HG03342 (cell line): ENCODE data around the gene ATG101.

Source experiments
- ATAC-seq: cut with Tn5 transposase; IDR thresholded peaks from one replicate; pipeline ENCODE4 v1.9.1; 2021; ENCODE audit warnings: mild to moderate bottlenecking, moderate library complexity; ENCODE audit not compliant: unreplicated experiment

Gene ATG101

GRCh38 chr12:52041695-52042123 is 28.1 kb upstream of the ATG101 start:
- ATAC-seq, result no peak

DNA sequence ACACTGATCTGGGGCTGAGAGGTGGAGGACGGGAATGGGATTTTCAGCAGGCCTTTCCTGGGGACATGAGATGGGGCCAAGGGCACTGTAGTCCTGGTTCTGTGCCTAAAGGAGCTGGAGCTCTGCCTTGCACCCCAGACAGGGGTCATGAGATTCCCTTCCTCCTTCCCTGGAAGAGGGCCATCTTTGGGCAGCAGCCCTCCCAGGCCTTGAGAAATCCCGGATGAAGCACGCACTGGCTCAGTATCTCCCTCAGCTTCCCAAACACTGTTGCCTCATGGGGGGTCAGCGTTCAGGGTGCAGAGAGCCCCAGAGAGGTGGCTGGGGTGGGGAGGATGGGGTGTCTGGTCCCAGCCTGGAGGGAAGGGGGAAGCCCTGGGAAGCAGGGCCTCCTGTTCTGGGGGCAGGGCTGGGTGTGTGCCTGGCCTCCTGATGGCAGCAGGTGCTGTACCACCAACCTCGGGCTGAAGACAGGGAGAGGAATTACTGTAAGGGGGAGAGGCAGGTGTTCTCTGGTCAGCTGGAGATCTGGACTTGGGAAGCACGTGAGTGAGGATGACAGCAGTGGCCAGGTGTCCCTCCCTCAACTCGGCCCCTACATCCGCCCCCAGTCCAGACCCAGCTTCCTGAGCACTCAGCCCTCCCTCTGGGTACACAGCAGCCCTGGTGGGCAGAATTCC is 26.9 kb upstream of the ATG101 start:
- ATAC-seq, result no peak

DNA sequence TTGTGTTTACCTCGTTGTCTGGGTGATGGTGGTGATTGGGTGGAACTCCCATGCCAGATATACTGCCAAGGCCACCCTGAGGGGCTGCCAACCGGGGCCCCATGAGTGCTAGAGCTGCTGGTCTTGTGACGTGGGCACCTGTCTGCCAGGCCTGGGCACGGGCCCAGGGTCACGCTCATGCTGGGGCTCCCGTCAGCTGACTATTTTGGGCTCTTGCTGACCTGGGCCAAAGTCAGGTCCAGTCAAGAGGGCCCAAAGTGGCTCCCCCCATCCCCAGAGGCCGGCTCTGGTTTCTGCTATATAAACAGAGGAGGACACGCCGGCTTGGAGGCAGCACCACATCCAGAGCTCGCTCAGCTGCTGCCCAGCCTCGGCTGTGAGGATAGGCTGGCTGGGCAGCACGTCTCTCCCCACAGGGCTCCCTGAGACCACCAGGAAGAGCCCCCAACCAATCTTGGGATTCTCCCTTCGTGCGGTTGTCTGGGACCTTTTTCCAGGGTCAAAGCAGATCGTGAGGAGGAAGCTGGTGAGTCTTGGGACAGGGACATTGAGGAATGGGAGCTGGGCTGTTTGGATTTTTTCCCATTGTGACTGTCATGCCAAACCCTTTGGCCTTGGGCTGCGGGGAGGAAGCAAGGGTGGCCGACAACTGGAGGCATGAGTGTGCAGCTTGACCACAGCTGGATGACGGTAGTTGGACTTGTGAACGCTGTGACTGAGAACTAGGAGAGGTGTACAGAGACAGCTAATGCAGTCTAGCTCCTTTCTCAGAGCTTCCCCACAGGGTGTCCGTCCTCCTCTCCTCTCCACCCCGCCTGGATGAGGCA is 26.2 kb upstream of the ATG101 start:
- ATAC-seq, result no peak

DNA sequence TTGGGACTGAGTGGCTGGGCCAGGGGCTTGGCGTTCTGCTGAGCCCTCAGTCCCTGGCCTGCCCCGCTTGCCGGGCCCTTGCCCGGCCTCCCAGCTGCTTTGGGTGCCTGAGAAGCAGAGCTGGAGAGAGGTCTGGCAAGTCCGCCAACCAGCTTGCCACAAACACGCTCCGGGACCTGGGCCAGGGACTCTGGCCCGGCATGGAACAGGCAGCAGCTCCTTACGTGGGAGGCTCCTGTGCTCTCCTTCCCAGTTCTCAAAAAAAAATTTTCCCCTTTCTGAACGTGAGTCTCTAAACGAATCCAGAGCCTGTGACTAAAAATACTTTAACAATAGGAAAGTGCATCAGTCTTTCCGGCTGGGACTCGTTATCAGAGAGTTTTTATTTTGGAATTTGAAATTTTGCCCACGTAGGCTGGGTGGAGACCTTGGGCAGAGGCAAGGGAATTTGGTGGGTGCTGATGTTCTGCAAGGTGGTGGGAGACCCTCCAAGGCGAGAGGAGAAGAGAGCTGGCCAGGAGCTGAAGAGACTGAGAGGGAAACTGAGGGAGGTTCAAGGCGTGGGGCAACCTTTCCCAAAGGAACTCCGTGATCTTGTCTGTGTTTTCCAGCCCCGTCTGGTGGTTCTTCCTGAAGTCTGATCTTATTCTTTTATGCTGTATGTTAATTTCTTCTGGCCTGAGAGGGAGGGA is 25.3 kb upstream of the ATG101 start:
- ATAC-seq, result no peak

- ATAC-seq, result no peak
Measured at GRCh38 chr12:52045794-52046199, 24.0 kb upstream of the ATG101 start.

DNA sequence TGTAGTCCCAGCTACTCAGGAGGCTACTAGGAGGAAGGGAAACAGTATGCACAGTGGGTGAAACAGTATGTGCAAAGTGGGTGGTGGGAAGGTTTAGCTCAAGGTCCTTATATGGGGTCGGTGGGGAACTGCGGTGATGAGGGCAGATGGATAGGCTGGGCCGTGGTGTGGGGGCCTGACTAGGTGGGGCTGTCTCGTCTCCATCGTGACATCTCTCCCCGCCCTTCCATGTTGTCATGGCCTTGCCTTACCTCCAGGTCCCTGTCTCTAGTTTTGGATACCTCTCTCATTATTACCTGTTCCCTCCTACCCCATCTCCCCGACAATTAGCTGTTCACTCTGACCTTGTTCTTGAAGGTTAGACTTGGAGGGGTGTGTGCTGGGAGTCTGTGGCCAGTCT is 22.9 kb upstream of the ATG101 start:
- ATAC-seq, result no peak

- no peak for ATAC-seq
Measured at GRCh38 chr12:52049286-52049685, 20.5 kb upstream of the ATG101 start.

GRCh38 chr12:52049688-52050087 is 20.1 kb upstream of the ATG101 start:
- no peak for ATAC-seq

DNA sequence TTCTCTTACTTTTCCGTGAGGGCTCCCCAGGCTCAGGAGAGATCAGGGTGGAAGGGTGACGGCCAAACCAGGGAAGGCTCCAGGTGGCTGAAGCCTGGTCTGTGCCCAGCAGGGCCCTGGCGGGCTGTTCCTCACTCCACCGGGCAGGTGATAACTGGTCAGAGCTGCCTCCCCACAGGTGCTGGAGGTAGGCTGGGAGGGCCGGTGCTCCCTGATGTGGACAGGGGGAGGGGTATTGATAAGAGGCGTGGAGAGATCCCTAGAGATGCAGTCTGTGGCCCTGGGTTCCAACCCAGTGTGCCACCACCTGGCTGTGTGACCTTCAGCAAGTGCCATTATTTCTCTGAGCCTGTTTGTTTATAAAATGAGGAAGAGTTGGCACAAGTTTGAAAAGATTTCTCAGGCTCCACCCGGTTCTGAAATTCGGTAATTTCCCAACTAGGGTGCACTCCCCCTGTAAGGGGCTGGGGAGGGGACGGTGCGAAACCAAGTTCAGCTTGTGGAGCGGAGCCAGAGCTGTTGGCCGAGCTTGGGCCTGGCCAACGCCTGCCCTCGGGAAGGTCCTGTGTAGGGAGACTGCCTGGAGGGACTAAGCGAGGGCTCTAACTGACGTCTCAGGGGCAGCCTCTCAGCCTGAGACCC is 19.5 kb upstream of the ATG101 start:
- no peak for ATAC-seq

DNA sequence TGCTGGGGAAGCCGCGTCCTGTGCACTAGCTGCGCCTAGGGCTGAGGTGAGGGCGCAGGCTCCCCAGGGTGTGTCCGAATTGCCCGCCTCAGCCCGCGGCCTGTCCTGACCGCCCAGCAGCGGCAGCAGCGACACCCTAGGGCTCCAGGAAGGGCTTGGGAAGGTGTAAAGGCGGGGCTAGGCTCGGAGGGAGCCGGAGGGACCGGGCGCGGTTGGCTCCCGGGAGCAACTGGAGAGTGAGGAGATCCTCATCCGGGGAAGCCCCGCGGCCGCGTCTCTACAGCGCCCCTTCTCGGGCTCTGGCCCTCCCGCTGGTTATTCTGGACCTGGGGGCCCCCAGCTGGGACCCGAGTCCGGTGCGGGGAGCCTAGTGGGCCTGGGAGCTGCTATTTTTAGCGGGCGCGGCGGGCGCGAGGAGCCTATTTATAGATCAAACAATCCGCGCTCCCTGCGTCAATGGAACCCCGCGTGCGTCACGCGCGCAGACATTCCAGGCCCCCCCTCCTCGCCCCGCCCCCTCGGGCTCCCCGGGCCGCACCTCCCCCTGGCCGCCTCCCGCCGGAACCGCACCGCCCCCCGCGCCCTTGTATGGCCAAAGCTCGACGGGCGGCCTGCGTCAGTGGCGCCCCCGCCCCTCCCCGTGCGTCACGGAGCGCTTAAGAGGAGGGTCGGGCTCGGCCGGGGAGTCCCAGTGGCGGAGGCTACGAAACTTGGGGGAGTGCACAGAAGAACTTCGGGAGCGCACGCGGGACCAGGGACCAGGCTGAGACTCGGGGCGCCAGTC is 18.8 kb upstream of the ATG101 start, which contains the start of gene NR4A1:
TSS of gene NR4A1 (plus strand) at position 685 of the 784 bp plus-strand sequence. CDS start 2,887 bp downstream, outside the sequence.
- ATAC-seq, result peak; percentile 74

- ATAC-seq, result no peak
Measured at GRCh38 chr12:52052468-52053186, 17.2 kb upstream of the ATG101 start.

GRCh38 chr12:52053536-52054209 is 16.1 kb upstream of the ATG101 start:
- no peak for ATAC-seq

DNA sequence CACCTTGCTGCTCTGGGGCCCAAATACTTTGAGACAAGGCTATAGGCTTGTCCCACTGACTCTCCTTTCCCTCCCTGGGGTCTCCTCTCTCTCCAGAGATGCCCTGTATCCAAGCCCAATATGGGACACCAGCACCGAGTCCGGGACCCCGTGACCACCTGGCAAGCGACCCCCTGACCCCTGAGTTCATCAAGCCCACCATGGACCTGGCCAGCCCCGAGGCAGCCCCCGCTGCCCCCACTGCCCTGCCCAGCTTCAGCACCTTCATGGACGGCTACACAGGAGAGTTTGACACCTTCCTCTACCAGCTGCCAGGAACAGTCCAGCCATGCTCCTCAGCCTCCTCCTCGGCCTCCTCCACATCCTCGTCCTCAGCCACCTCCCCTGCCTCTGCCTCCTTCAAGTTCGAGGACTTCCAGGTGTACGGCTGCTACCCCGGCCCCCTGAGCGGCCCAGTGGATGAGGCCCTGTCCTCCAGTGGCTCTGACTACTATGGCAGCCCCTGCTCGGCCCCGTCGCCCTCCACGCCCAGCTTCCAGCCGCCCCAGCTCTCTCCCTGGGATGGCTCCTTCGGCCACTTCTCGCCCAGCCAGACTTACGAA is 15.4 kb upstream of the ATG101 start:
- ATAC-seq, result no peak

GRCh38 chr12:52054833-52055730 is 14.7 kb upstream of the ATG101 start:
- no peak for ATAC-seq

DNA sequence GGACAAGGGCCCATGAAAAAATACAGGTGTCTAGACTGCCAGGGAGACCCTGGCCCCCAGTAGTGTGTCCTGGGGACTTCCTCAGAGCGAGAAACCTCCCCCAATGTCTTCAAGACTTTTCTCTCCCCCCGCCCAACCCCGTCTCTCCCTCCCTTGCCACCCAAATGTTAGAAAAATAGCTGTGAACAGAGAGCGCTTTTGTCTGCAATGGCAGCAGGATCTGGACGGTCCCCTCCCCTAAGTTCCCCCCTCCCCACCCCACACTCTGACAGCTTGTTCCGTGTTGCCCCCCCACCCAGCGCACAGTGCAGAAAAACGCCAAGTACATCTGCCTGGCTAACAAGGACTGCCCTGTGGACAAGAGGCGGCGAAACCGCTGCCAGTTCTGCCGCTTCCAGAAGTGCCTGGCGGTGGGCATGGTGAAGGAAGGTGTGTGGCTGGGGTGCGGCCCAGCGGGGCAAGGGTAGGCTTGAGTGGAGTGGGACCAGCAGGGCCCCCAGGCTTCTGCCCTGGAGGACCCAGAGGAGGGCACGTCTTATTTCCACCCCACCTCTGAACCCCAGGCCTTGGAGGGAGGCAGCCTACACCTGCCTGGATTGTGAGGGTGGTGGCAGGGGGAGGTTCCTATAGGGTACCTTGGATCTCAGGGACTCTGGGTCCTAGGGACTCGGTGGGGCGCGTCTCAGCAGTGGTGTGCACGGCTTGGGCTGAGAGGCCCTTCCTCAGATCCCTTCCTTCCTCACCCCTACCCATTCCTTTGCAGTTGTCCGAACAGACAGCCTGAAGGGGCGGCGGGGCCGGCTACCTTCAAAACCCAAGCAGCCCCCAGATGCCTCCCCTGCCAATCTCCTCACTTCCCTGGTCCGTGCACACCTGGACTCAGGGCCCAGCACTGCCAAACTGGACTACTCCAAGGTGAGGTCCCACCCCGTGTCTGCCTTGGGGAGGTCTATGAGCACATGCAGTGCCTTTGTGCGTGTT is 13.8 kb upstream of the ATG101 start:
- no peak for ATAC-seq

GRCh38 chr12:52056801-52057637 is 12.8 kb upstream of the ATG101 start:
- ATAC-seq, result no peak
